ENCODE measurements around the gene HSPA12B. TPM values are rescaled to one million over a fixed set of nuclear protein-coding genes. Genes with fewer than 3 reads are reported as not detected.

HSPA12B gene
- total RNA-seq, 1 donor: not detected

GRCh38 chr20:3765171-3765882 lies 32.8 kb downstream of the HSPA12B start:
- H3K4me3 ChIP-seq (ENCODE audit: low read depth, low read length): no peak overlapping the region
- no peak for TF ChIP-seq CTCF (IDR thresholded peaks at IDR 0.05; ENCODE audit: insufficient read depth, low read depth, low read length)
- DNase-seq (ENCODE audit: low read depth): no peak

GRCh38 chr20:3766422-3767109 lies 34.1 kb downstream of the HSPA12B start:
- H3K4me3 ChIP-seq (ENCODE audit: low read depth, low read length): peak overlapping the region; percentile 73
- no peak for DNase-seq (ENCODE audit: low read depth)
- no peak for TF ChIP-seq CTCF (IDR thresholded peaks at IDR 0.05; ENCODE audit: insufficient read depth, low read depth, low read length)

- no peak for TF ChIP-seq CTCF (IDR thresholded peaks at IDR 0.05; ENCODE audit: insufficient read depth, low read depth, low read length)
- peak overlapping the region; percentile 73 for H3K4me3 ChIP-seq (ENCODE audit: low read depth, low read length)
- no peak for DNase-seq (ENCODE audit: low read depth)
Observed at GRCh38 chr20:3767110-3767426, 34.6 kb downstream of the HSPA12B start.

- DNase-seq (ENCODE audit: low read depth): peak; percentile 98
- peak within 1 kb of the TSS; percentile 85 for H3K4me3 ChIP-seq (ENCODE audit: low read depth, low read length)
- peak; percentile 6 for TF ChIP-seq CTCF (IDR thresholded peaks at IDR 0.05; ENCODE audit: insufficient read depth, low read depth, low read length)
Observed at GRCh38 chr20:3767427-3768341, 35.2 kb downstream of the HSPA12B start, which contains the start of gene ADISSP. Gene ADISSP, minus strand, starts transcription at chr20:3767753. Its CDS starts 7,653 bp downstream, at chr20:3760100.

GRCh38 chr20:3768342-3769130 lies 36.1 kb downstream of the HSPA12B start:
- DNase-seq (ENCODE audit: low read depth): peak; percentile 71
- peak overlapping the region; percentile 85 for H3K4me3 ChIP-seq (ENCODE audit: low read depth, low read length)
- TF ChIP-seq CTCF (IDR thresholded peaks at IDR 0.05; ENCODE audit: insufficient read depth, low read depth, low read length): peak; percentile 45

- no peak overlapping the region for H3K4me3 ChIP-seq (ENCODE audit: low read depth, low read length)
- TF ChIP-seq CTCF (IDR thresholded peaks at IDR 0.05; ENCODE audit: insufficient read depth, low read depth, low read length): no peak
- no peak for DNase-seq (ENCODE audit: low read depth)
Observed at GRCh38 chr20:3771552-3772058, 39.1 kb downstream of the HSPA12B start.
